ACHN (cell line): Measurements from ENCODE around the gene SLFN14.
A peak's percentile ranks its signal among the peaks of the same experiment; 100 is the strongest.
"Not testable (repeated sequence)": the region's sequence is repeated elsewhere in the genome, so short reads cannot be mapped to it uniquely, and the experiment has no call there.

ENCODE experiments used
- DNase-seq: peaks from one replicate; pipeline ENCODE4 v3.0.0-alpha.2; 2015
- in situ Hi-C: cut with HindIII; loops from 2 replicates; pipeline ENCODE4 v1.10.0; 2017; ENCODE audit warnings: low sequenced_read_pairs, low pct_ligation_motif_present, low pct_unique_long_range_greater_than_20kb

Gene SLFN14

DNA sequence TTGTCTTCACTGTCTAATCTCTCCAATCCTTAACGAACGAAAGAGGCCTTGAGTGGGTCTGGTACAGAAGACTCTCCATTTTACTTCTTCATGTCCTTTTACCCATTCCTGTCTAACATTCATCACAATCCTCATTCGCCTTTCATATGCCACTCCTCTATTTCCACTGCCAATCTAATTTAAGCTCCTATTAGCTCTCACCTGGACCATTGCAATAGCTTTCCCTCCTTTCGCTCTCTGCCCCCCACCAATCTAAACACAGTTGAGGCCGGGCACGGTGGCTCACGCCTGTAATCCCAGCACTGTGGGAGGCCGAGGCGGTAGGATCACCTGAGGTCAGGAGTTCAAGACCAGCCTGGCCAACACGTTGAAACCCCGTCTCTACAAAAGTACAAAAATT lies 6.3 kb upstream of the SLFN14 start:
- in situ Hi-C loops = no loop called here
- DNase-seq = no peak

- DNase-seq, in situ Hi-C loops: not testable (repeated sequence)
Measured at GRCh38 chr17:35563181-35563580, 2.6 kb upstream of the SLFN14 start.

- in situ Hi-C loops = no loop called here
- no peak for DNase-seq
Measured at GRCh38 chr17:35559495-35560210, 966 bp downstream of the SLFN14 start.

GRCh38 chr17:35557353-35557752 lies 3.3 kb downstream of the SLFN14 start:
- DNase-seq = no peak
- in situ Hi-C loops = no loop called here

DNA sequence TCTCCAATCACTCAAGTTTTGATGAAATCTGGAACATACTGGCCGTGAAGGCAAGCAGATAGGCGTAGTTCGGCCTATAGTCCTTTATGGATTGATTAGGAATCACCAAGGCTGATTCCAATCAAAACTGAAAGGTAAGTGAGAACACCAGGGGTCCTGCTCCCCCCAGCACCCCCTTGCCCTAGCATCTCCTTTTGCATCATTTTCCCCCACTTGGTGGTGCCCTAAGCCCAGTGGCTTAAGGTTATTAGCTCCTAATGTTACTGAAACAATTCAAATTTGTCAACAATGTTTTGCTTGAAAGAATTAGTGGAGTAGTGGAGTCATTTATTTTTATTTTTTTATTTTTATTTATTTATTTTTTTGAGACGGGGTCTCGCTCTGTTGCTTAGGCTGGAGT lies 4.9 kb downstream of the SLFN14 start:
- no peak for DNase-seq
- in situ Hi-C loops = no loop called here

GRCh38 chr17:35554668-35555067 lies 6.0 kb downstream of the SLFN14 start:
- no peak for DNase-seq
- in situ Hi-C loops = no loop called here

DNA sequence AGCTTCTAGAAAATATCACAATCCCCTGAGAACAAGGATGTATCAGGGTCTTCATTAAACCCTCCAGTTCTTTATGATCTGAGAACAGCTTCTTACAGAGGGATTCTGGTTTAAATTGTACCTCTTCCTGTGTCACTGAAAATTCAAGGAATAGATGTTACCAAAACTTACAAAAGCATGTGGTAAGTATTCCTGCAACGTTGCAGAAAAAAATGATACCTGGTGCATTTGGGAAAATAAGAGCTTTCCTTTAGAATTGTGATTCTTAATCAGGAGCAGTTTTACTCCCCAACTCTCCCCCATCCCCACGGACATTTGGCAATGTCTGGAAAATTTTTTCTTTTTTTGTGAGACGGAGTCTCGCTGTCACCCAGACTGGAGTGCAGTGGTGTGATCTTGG lies 7.3 kb downstream of the SLFN14 start:
- in situ Hi-C loops = no loop called here
- no peak for DNase-seq

- DNase-seq = no peak
- in situ Hi-C loops = loop anchor here (25.0 kb wide), 1 partner anchor 112 kb away; the partner anchor contains the start of genes SLFN12 and SLFN13
Measured at GRCh38 chr17:35548978-35549377, 11.6 kb downstream of the SLFN14 start.

DNA sequence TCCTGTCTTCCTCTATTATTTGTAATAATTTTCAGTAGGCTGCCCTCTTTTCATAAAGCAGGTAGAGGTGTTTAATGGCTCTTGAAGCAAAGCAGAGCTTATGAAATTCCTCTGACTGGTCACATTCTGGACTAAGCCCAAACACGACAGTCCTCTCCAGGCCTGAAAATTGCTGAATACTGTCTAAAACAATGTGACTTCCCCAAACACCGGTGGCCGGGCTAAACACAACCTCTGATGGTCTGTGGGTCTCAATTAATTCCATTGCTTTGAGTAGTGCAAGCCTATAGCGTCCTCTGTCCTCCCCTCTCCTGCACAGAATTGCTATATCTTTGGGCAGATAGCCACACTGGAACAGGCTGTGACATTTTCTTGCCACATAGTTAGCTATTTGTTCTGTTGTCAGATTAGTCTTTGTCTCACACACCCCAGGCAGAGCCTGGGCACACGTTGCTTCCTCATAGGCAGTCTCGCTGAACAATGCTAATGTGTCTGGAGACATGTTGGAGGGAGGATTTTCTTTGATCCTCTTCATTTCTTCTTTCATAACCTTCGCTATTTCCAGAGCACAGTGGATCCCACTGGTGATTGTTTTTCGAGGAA lies 12.3 kb downstream of the SLFN14 start:
- DNase-seq = no peak
- in situ Hi-C loops = loop anchor here (25.0 kb wide), 1 partner anchor 111 kb away; the partner anchor contains the start of genes SLFN12 and SLFN13

DNA sequence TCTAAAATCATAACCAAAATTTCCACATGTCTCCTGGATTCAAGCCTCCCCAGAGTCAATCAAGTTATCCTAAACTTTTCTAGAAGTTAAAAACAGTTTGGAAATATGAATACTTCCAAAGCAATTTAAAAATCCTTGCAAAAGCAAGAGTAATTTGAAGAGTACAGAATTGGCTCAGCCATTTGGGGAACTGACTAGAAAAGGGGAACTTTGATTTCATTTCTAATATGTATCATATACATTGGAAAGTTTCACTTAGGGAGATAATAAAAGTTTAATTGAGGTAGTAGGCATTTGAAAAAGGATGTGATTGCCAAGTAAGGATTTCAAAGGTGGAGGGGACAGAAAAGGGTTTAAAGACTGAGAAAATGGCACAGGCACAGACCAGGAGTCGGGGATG lies 14.1 kb downstream of the SLFN14 start:
- in situ Hi-C loops = loop anchor here (25.0 kb wide), 1 partner anchor 109 kb away; the partner anchor contains the start of genes SLFN12 and SLFN13

DNA sequence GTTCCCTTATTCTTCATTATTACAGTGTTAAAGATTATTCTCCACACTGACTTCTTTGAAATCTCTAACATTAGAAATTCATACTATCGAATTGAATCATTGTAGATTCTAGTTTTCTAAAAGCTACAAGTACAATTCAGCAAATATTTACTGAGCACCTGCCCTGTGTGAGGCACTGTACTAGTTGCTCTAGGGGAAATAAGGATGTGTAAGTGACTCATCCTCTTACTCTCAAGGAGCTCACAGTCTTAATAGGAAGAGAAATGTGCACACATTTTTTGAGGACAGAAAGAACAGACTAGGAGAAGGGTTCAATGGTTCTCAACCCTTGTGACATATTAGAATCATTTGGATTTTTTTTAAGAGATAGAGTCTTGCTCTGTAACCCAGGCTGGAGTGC lies 15.5 kb downstream of the SLFN14 start:
- in situ Hi-C loops = loop anchor here (25.0 kb wide), 1 partner anchor 108 kb away; the partner anchor contains the start of genes SLFN12 and SLFN13
- DNase-seq = no peak

More for the DNA sequence above, 14.1 kb downstream of the SLFN14 start:
- DNase-seq = no peak

DNA sequence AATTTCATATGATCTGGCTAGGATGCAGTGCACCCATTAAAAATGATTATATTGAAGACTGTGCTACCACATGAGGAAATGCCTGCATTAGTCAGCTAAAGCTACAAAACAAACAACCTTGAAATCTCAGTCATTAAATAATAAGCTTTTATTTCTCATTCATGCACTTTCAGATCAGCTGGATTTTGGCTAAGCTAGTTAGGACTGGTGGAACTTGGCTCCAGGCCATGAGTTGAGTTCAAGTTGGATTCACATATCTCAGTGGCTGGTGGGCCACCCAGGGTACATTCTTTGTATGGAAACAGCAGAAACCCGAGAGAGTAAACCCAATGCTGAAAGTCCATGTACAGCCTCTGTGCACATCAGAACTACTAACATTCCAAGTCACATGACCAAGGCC lies 16.8 kb downstream of the SLFN14 start:
- in situ Hi-C loops = loop anchor here (25.0 kb wide), 1 partner anchor 107 kb away; the partner anchor contains the start of genes SLFN12 and SLFN13
- no peak for DNase-seq

- DNase-seq = no peak
- in situ Hi-C loops = loop anchor here (25.0 kb wide), 1 partner anchor 106 kb away; the partner anchor contains the start of genes SLFN12 and SLFN13
Measured at GRCh38 chr17:35542990-35543389, 17.6 kb downstream of the SLFN14 start.

- in situ Hi-C loops = loop anchor here (25.0 kb wide), 1 partner anchor 104 kb away; the partner anchor contains the start of genes SLFN12 and SLFN13
- DNase-seq = no peak
Measured at GRCh38 chr17:35541434-35541833, 19.2 kb downstream of the SLFN14 start.

DNA sequence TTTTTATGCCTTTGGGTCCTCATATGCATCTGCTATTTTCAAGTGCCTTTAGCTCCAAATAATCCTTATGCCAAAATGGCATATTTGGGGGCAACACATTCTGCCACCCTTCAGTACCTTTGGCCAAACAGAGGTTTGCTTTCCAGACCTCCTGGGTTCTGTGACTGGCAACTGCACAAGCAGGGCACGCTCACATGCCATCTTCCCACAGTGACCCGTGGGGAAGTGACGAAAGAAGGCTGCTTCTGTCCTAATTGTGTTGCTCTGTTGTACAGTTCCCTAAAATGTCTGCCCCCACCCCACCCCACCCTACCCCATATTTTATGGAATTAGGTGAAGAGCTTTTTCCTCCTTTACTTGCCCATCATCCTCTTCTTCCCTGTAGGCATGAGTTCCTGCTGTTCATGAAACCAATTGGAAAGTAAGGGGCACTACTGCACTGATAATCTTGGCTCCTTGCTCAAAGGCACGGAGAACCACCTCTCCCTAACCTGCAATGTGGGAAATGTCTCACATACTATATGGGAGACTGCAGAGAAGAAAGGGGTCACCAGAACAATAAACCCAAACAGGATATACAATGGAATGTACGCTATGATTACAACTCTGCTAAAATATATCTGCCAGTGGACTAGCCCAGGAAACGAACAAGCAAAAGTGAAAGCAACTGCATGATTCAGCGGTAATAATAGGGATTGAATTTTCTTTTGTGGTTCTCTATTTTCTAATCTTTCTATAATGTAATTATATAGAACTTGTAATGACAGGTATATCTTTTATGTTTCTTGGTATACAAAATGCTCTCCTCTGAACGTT lies 19.8 kb downstream of the SLFN14 start:
- in situ Hi-C loops = loop anchor here (25.0 kb wide), 1 partner anchor 103 kb away; the partner anchor contains the start of genes SLFN12 and SLFN13
- peak; percentile 27 for DNase-seq

GRCh38 chr17:35539659-35540026 lies 21.0 kb downstream of the SLFN14 start:
- in situ Hi-C loops = loop anchor here (25.0 kb wide), 1 partner anchor 102 kb away; the partner anchor contains the start of genes SLFN12 and SLFN13
- no peak for DNase-seq

GRCh38 chr17:35537601-35538141 lies 22.9 kb downstream of the SLFN14 start, which contains the start of gene SLFN12L:
Gene SLFN12L (minus strand): TSS chr17:35537678. CDS start chr17:35522364, 15,314 bp downstream.
- no peak for DNase-seq
- in situ Hi-C loops = loop anchor here (25.0 kb wide), 1 partner anchor 100 kb away; the partner anchor contains the start of genes SLFN12 and SLFN13

- in situ Hi-C loops = loop anchor here (25.0 kb wide), 1 partner anchor 99 kb away; the partner anchor contains the start of genes SLFN12 and SLFN13
Measured at GRCh38 chr17:35536664-35537171, 23.9 kb downstream of the SLFN14 start.

More at GRCh38 chr17:35536664-35537171, 23.9 kb downstream of the SLFN14 start:
- DNase-seq = no peak
